NCI-H128 (cell line): ENCODE results near the gene RASSF10.

ENCODE experiments used
- DNase-seq: peaks from one replicate; lab custom pipeline; 2025; ENCODE audit not compliant: unreplicated experiment; lab: John Stamatoyannopoulos, UW

RASSF10 gene

DNA sequence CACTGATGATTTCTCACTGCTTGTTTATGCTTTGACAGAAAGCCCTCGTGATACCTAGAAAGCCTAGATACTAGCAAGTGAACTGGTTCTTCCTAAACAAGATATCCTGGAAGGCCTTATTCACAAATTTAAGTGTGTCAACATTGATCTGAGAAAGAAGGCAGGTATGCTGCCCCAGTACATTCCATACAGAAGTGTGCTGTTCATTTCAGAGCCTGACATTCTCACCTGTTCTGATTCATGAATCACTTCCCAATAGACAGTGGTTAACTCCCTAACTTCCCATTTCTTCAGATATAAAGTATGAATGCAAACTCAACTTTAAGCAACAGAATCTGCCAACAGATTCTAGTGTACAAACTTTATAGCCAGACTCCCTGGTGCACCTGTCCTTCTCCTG, 15.5 kb upstream of the RASSF10 start:
- no peak for DNase-seq

DNA sequence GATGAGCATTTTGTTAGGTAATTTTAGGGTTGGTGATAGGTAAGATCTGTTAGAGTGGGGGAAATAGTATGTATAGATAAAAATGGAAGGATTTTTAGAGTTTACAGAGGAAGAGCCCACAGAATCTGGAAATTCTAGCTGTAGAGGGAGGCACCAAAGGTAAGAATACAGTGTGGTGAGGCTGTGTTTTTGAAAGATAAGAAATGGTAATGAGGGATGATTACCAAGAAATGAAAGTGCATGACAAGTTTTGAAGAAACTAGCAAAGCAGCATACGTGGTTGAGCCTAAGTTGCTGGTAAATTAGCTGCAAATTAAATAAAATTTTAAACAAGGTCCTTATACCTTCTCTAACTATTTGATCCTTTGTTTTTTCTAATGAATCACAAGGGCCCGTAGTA, 14.6 kb upstream of the RASSF10 start:
- DNase-seq = no peak

DNA sequence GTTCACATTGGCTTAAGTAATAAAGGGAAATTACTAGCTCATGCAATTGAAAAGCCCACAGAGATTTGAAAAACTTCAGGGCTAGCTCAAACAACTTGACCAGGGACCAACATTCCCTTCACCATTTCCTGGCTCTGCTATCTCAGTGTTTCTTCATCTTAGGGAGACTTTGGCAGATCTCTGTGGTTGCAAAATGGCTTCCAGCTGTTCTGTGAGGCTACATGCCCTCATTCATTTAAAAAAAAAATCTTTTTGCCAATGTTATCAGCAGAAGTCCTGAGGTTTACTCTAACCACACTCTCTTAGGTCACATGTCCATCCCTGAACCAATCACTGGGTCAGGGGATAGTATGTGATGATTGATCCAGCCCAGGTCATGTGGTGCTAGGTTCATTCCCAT, 13.9 kb upstream of the RASSF10 start:
- no peak for DNase-seq

DNA sequence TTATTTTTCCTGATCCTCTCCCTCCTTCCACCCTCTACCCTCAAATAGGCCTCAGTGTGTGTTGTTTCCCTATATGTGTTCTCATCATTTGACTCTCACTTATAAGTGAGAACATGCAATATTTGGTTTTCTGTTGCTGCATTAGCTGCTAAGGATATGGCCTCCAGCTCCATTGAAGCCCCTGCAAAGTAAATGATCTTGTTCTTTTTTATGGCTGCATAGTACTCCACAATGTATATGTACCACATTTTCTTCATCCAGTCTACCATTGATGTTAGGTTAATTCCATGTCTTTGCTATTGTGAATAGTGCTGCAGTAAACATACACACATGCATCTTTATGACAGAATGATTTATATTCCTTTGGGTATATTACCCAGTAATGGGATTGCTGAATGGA, 13.3 kb upstream of the RASSF10 start:
- DNase-seq = no peak

DNA sequence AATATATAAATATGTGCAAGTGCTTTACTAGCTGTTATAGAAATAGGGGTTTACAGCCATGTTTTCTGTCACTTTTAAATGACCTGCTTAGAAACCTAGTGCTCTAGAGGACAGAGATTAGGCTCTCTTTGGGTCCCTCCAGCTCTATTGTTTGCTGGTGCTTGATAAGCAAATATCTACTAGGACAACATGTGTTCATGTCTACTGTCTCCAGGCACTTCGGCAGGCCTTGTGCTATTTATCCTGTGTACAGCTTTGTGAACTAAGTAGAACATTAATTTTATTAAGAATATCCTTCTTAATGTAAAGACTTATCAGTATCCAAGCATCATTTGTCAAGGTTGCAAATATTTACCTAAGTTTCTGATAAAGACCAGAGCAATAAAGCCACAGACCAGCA, 11.9 kb upstream of the RASSF10 start:
- no peak for DNase-seq

DNA sequence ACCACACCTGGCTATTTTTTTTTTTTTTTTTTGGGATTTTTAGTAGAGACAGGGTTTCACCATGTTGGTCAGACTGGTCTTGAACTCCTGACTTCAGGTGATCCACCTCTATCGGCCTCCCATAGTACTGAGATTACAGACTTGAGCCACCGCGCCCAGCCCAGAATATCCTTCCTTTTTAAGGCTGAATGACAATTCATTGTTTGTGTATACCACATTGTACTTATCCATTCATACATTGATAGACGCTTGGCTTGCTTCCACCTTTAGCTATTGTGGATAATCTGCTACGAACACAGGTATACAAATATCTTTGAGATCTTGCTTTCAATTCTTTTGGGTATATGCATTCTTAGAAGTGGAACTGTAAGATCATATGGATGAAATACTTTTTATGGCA, 10.8 kb upstream of the RASSF10 start:
- DNase-seq = no peak

DNA sequence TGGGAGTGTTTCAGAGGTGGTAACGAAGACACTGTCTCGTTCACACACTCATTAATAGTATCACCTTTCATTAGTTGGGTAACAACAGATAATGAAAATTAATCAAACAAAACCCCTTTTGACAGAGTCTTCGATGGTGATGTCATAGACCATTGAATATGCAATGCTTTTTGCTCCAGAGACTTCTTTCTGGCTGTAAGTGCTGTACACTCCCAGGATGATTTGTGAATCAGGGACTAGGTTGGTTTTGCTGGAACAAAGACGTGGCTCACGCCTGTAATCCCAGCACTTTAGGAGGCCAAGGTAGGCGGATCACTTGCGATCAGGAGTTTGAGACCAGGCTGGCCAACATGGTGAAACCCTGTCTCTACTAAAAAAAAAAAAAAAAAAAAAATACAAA, 9.5 kb upstream of the RASSF10 start:
- no peak for DNase-seq

DNA sequence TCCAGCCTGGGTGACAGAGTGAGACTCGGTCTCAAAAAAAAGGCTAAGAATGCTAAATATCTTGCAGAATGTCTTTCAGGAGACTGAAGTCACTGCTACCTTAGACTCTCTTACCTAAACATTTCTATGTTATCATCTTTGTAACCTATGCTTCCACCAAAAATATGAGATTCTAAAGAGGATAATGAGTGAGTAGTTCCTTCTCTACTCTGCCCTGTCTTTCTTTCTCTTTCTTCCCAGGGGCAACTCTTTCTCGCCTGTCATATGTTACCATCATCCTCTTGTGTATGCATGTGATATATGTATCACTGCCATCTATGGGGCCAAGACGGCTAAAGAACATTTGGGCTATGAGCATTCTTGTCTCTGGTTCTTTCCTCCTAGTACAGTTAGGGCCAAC, 9.0 kb upstream of the RASSF10 start:
- DNase-seq = no peak

DNA sequence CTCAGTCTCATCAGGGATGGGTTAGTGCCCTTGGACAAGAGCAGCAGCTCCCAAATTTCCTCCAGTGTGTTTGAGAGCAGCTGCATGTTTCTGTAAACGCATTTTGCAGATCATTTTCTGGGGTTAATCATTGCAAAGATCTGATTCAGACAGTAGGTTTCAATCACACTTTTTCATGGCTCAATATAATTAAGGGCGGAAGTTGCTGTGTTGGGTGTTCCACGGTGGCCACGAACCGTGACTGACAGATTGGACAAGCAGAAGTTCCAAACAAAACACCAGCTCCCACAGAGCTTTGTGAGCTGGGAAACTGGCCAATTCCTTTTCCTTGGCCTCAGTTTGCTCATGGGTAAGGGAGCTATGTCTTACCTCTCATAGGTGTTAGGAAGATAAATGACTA, 8.4 kb upstream of the RASSF10 start:
- DNase-seq = no peak

DNA sequence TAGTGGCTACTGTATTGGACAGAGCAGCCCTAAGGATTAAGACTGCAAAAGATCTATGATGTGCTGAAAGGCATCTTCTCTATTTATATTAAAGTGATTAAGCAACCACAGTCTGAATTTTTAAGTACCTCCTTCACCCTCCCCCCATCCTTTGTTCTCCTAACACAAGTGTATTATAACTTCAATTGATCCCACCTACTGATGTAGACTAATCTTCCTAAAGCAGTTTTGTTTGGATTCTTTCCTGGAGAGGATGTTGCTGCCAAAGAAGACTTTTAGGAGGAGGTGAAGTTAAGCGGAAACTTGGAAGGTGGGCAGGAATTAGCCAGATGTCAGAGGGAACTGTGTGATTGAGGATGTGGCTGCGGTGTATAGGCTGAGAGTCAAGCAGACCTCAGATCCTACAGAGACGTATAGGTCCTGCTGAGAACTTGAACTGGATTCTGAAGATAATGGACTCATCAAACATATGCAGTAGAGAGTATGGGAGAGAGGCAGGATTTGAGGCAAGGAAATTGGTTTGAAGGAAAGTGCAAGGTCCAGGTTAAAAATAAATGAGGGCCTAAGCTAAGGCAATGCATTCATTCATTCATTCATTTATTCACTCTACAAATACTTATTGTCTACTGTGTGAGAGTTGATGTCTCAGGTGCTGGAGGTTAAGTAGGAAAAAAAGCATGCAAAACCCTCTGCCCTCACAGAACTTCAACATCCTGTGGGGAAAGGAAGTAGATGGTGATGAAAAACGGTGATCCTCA, 5.2 kb upstream of the RASSF10 start:
- DNase-seq = no peak

DNA sequence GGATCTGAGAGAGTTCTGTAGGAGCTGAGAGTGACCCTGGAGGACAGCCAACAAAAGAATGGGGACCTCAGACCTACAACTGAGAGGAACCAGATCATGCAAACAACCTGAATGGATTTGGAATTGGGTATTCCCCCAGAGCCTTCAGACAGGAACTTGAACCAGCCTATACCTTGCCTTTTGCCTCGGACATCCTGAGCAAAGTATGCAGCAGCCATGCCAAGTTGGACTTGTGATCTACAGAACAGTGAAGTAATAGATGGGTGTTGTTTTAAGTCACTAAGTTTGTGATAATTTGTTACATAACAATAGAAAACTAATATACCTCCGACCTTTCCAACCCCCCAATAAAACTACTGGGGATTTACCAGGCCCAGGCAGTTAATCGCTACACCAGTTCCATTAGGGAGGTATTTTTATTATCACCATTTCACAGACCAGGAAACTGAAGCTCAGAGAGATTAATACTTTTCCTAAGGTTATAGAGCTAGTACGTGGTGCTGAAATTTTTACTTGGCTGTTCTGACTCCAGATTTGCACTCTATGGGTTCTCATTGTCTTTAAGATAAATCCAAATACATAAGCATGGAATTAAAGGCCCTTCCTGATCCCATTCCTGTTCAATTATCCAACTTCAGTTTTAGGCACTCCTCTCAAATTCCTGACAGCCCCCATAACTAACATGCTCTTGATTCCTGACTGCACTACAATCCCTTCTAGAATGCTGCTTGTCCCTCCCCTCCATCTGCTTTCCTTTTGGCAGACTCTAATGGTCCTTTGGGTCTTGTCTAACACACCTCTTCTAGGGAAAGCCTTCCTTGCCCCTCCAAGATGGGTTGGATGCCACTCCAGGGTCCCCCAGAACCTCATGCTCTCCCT, 1.7 kb upstream of the RASSF10 start:
- DNase-seq = no peak

DNA sequence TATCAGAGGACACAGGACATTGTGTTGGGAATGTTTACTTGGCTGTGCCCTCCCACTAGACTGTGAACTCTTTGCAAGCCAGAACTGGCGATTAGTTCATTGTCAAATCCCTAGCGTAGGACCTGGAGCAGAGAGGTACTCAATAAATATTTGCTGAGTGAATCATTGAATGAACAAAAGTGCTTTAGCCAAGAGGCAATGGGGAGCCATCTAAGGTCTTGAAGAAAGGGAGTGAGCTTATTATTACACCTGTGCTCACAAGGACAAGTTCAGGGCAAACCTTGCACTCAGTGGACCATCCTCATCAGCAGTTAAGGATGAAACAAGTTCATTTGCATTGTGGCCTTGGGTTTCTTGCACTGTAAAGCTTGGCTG, 1.1 kb upstream of the RASSF10 start:
- DNase-seq = no peak

DNA sequence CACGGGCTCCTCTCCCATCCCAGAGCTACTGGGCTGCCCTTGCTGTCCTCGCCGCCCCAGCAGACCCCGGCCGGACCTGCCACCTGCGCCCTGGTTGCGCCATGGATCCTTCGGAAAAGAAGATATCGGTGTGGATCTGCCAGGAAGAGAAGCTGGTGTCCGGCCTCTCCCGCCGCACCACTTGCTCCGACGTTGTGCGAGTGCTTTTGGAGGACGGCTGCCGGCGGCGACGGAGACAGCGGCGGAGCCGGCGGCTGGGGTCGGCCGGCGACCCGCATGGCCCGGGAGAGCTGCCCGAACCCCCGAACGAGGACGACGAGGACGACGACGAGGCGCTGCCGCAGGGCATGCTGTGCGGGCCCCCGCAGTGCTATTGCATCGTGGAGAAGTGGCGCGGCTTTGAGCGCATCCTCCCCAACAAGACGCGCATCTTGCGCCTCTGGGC, 382 bp downstream of the RASSF10 start:
- DNase-seq = no peak

DNA sequence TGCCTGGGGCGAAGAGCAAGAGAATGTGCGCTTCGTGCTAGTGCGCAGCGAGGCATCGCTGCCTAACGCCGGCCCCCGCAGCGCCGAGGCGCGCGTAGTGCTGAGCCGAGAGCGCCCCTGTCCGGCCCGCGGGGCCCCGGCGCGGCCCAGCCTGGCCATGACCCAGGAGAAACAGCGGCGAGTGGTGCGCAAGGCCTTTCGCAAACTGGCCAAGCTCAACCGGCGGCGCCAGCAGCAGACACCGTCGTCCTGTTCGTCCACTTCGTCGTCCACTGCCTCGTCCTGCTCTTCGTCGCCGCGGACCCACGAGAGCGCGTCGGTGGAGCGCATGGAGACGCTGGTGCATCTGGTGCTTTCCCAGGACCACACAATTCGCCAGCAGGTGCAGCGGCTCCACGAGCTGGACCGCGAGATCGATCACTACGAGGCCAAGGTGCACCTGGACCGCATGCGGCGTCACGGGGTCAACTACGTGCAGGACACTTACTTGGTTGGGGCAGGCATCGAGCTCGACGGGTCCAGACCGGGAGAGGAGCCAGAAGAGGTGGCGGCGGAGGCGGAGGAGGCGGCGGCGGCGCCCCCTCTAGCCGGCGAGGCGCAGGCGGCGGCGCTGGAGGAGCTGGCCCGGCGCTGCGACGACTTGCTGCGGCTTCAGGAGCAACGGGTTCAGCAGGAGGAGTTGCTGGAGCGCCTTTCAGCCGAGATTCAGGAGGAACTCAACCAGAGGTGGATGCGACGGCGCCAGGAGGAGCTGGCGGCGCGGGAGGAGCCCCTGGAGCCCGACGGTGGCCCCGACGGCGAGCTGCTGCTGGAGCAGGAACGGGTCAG, 1.0 kb downstream of the RASSF10 start:
- no peak for DNase-seq

DNA sequence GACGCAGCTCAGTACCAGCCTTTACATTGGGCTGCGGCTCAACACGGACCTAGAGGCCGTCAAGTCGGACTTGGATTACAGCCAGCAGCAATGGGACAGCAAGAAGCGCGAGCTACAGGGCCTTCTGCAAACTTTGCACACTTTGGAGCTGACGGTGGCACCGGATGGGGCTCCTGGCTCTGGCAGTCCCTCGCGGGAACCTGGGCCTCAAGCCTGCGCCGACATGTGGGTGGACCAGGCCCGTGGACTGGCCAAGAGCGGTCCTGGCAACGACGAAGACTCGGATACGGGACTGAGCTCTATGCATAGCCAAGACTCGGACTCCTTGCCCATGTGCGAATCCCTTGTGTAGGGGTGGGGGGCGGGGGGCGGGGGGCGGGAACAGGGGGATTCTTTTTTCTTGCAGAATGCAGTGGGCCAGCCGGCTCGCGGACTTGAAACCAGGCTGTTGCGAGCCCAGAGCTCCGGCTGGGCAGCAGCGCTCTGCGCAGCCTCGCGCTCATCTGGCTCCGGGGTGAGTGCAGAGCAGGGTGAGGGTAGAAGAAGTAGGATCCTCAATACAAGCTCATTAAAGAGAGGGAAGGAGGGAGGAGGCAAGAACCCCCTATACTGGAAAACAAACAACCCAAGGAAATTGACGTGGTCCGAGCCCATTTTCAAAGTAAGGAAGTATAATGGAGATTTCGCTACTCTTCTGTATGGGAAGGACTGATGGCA, 1.8 kb downstream of the RASSF10 start:
- DNase-seq = no peak

DNA sequence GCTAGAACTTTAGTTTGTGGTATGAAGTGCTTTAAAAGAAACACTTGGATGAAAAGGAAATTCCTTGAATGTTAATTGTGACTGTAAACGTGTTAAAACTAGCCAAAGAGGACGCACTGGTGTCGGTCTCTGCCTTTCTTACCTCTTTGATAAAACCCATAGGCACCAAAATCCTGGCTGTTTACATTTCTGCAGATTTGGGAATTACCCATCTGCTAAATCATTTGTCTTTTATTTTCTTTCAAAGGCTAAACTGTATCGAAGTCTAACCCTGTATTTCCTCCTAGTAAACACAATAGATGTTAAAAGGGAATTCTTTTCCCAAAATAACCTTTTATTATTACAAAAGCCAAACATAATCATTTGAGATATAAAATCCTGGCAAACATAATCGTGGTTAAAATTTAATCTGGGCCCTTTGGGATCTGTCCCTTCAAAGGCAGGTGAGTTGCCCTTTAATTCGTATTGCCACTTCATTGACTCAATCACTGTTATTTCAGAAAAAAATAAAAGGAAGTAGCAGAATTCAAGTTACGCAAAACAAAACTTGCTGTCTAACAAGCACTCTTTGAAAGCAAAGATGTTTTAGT, 2.4 kb downstream of the RASSF10 start:
- DNase-seq = no peak

DNA sequence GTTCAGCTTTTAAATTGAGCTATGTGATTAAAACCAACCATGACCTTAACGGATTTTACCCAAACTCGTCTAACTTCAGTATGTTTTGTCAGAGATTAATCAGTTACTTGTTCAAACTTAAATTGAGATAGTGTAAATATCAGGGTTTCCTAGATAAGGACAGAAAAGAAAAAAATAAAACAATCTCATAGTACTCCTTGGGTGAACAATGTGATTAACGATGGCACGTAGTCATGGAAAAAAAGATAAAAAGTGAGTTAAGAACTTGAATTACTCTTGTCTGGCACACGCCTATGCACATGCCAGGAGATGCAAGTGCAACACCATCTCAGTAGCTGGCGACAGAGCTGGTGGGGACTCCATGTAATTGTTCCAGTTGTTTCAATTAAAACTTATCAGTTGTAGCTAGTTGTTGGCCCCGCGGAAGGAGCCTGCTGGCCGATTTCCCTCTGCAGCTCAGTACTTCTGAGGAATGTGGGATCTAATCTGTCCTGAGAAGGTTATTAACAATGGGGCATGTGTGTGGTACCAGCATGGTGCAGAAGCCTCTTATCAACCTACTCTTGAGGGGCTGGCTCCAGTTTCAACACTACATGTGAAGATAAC, 3.0 kb downstream of the RASSF10 start:
- DNase-seq = no peak

DNA sequence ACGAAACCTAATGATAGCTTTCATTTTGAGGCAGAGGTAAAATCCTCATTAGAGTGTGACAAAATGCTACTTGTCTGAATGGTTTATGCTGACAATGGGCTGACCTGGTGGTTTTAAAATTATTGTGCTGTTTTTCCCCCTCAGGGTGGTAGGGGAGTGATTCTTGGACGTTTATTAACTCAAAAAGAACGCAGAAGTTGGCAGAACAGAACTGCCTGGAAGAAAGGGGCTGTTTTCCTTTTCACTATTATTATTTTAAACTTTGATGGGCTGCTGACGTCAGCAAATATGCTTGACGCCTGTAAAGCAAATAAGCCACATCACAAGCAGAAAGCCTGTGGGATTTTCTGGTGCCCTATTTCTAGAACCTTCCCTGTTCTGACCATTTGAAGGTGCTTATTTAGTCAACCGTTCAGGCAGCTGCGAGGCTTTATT, 4.0 kb downstream of the RASSF10 start:
- no peak for DNase-seq

DNA sequence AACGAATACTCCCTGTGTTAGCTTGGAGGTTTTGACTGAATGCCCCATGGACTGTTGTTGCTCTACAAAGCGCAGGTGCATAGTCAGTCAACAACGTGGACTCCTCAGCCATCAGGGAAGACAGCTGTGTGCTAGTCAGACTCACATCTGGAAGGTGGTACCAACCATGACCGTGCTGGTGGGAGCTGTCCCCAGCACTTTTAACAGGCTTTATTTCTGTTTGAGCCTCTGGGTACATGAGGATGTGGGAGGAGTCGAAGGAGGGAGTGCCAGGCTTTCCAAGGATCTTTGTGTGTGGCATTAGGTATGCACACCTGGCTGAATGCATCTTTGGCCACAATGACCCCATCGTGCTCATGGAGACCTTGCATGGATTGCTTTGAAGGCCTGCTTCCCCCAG, 6.6 kb downstream of the RASSF10 start:
- DNase-seq = no peak

DNA sequence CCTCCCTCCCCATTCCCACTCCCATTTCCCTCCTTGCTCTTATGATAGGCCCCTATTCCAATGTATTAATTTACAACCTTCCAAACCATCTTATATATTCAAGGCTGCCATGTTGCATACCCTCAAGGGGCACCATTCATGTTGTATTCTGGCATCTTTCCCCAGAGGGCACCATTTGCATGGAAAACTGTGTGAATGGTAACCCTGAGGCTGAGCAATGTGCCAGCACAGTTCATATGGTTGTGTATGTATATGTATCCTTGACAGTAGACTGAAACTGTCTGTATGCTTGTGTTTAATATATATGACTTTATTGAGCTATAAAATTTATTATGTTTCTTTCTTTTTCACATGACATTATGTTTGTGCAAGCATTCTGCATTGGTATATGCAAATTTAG, 7.3 kb downstream of the RASSF10 start:
- DNase-seq = no peak
